GM12891 (cell line): ENCODE measurements around the gene GPC3.

Source experiments
- POLR2A ChIP-seq: IDR thresholded peaks from 2 replicates; pipeline ENCODE4 v1.6.1; 2011; ENCODE audit warnings: low read depth, low read length, control low read depth
- POLR2AphosphoS5 ChIP-seq: IDR thresholded peaks from 2 replicates; pipeline ENCODE4 v1.6.1; 2011; ENCODE audit warnings: low read depth, low read length, control low read depth
- SPI1 ChIP-seq: IDR thresholded peaks from 2 replicates; pipeline ENCODE4 v1.6.1; 2011; ENCODE audit warnings: low read depth, low read length, control low read depth
- TAF1 ChIP-seq: IDR thresholded peaks from 2 replicates; pipeline ENCODE4 v1.6.1; 2011; ENCODE audit warnings: low read depth, low read length, control low read depth

- TF ChIP-seq POLR2A (no peak), POLR2AphosphoS5 (no peak), SPI1 (no peak), TAF1 (no peak)
Observed at GRCh38 chrX:134000260-134001245, 15.2 kb upstream of the GPC3 start.
